Activated effector memory CD4-positive, alpha-beta T cell treated with anti-CD3 and anti-CD28 coated beads, Interleukin-2, amount 50 U/mL, for 16 hours (primary cell): ENCODE data around the gene CNTNAP5.

ENCODE experiments used
- DNase-seq: peaks from one replicate; pipeline ENCODE4 v3.0.0-alpha.2; 2020

The CNTNAP5 gene

DNA sequence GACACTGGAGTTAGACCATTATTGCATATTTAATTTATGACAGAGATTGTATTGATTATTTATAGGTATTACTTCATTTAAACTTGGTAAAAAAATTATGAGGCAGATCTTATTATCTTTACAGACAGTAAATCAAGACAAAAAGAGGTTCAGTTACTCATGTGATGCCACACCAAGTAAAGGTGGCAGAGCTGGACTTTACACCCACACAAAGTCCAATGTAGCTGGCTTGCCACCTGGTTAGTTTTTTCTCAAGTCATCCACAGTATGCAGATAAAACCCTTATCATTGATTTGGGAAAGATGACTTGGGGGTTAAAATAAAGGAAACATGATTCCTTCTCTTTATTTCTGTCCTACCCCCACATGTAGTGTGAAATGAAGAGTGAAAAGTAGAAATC is 137.2 kb downstream of the CNTNAP5 start:
- no peak for DNase-seq

DNA sequence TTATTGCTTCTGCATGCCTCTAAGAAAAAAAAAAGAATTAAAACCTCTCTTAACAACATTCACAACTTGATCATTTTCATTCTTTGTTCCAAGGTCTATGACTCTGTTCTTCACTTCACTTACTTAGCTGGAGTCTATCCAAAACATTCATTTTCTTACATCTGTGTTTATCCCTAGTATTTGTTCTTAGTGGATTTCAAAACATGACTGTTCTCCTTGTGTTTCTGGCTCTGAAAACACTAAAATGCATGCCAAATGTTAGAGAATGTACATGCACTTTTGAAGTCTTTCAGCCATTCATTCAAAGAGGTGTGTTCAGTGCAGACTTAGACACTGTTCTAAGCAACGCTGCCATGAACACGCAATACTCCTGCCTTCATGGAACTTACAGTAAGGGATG is 138.8 kb downstream of the CNTNAP5 start:
- no peak for DNase-seq

DNA sequence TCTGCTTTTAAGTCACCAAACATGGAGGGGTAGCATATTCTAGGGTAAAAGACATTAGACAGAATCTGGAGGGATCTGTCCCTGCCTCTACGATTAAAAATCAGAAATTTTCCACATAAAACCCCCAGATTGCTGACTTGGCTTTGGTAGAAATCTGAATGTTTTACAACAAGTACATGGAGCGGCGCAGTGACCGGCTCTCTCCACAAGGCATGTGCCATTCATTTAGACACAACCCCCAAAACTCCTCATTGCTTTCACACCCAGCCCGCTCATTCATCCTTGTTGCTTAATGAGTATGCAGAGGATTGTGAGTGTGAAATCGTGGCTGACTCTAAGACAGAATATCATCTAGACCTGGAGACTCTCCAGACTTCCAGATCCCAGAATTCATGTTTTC is 140.6 kb downstream of the CNTNAP5 start:
- no peak for DNase-seq

DNA sequence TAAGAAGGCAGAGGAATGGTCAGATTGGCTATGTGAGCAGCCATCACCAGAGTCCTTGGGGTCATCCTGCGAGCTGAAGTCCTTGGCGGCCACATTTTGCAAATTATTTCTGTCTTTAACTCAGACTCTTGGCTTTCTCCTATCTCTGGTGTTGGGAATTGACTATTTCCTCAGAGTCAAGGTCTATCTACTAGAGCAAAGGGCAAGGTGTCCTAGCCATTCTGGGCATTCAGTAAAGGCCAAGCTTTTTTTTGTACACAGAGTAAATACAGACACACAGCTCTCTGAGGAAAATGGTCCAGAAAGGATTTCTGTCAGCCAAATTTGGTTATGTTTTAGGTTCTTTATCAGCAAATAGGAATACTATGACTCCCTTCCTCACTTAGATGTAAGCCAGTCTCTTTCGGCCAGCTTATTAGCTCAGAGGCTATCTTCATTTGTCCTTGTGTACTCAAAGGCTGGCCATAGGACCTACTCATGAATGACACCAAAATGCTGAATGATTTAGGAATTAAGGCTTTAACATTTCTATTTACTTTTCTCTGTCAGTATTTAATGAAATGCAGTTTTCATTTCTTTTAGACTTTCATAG is 146.5 kb downstream of the CNTNAP5 start:
- DNase-seq = no peak

DNA sequence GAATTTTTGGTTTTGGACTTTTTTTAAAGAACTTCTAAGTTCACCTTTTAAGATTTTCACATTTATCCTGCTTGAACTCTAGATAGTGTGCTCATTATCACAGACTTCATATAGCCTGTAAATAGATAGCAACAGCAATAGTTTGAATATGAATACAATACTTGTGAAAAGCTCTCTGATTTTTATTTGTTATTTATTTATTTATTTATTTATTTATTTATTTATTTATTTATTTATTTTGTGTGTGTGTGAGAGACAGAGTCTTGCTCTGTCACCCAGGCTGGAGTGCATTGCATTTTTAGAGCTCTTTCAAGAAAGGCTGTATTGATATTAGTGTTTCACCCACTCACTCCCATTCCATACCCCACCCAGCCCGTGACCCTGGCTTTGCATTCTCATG is 153.6 kb downstream of the CNTNAP5 start:
- DNase-seq = no peak

DNA sequence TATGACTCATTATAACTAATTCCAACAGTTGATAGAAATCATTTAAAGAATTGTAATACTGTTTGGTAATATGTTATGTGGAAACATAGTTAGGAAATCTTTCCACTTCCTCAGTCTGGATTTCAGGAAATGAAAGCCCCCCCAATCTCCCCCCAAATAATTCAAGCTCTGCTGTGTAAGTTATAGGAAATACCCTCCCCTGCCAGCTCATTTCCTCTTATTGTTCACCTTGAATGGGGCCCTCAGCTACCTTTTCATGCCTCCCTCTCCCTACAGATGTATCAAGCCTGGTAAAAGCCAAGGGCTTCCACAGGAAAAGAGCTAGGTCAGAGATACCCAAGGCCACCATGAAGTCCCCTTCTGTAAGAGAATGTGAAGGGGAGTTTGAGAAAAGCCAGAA is 155.5 kb downstream of the CNTNAP5 start:
- DNase-seq = no peak

DNA sequence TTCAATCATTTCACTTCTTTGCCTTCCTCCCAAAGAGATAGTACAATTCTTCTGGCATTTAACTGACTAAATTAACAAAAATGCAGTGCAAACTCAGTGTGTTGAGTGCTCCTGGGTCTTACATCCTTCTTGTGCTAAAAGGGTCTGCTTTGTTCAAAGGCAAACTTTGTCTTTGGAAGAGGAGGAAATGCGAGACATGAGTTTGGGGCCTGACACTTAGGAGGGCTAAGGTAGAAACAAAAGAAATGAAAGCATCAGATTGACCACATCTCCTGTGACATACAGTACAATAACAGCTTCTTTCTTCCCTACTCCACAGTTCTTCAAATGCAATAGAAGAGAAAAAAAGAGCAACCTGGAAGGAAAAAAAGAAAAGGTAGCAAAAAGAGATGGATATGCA is 161.7 kb downstream of the CNTNAP5 start:
- DNase-seq = no peak

DNA sequence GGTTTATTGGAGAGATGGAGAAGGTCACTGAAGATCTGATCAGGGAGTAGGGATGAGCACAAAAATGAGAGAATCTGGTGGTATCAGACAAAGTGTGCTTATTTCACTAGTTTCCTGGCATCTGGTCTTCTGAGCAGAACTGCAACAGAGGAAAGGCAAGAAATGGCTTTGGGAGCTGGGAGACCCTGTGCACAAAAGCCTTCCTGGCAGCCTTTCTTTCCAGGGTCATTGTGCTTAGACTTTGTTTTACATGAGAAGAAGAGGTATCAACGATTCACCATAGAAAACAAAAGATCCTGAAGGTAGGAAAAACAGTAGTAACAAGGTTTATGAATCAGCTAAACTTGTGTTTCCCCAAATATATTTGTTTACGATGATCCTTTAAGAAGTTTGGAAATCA is 162.9 kb downstream of the CNTNAP5 start:
- no peak for DNase-seq

DNA sequence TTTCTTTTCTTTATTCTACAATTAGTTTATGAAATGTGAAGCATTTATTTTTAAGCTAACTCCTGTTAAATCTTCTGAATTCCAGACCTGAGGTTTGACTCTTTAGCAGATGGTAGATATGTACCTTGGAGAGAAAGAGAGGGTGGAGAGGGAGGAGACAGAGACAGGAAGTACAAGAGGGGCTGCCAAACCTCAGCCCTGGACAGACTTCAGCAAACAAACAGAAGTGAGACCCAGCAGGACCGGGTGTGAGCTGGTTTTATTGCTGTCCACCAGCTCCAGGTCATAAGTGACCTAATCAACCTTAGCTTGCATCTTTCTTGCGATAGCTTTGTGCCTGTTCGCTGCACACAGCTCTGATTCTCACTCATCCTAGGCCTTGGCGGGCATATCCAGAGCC is 168.6 kb downstream of the CNTNAP5 start:
- no peak for DNase-seq

DNA sequence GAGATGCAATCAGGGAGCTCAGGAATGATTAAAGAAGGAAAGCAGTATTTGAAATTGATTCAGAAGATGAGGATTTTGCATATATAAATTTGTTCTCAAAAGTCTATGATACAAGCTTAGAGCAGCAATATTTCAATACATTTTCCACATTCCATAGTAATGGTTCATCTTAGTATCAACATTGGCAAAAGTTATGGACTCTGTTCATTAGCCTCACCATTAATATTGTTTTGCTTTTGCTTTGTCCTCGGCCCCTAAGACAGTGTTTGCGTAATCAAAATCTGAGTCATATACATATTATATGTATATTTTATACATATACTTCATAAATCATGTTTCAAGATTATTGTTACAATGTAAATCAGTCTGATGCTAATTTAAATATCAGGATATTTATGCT is 176.6 kb downstream of the CNTNAP5 start:
- no peak for DNase-seq

DNA sequence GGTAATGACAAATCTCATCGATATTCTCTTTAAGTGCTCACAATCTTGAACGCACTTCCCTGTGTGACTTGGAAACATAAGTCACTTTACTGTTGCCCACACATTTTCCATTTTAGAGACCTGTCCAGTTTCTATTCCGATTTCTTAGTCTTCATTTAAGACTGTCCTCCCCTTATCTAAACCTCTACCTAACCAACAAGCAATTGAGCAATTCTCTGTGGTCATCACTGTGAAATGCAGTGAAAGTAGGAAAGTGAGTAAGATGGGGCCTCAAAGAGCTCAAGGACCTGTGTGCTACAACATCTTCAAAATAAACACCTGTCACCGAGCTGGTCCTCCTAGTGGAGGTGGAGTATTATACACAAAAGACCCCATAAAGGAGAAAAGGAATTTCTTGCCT is 184.4 kb downstream of the CNTNAP5 start:
- DNase-seq = no peak

DNA sequence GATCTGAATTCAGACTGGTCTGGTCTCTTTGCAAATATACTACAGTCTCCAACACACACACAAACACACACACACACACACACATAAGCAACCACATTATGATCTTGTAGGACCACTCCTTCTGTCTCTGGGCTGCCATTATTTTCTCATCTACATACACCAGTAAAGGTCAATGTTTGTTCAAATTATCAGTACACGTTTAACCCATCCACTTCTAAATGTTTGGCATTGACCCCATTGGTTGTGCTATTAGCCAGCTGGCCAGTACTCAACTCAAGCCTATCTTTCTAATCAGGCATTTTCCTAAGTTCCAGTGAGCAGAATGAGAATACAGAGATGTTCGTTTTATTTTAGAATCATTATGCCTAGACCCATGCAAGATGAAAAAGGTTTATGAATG is 186.4 kb downstream of the CNTNAP5 start:
- DNase-seq = no peak

DNA sequence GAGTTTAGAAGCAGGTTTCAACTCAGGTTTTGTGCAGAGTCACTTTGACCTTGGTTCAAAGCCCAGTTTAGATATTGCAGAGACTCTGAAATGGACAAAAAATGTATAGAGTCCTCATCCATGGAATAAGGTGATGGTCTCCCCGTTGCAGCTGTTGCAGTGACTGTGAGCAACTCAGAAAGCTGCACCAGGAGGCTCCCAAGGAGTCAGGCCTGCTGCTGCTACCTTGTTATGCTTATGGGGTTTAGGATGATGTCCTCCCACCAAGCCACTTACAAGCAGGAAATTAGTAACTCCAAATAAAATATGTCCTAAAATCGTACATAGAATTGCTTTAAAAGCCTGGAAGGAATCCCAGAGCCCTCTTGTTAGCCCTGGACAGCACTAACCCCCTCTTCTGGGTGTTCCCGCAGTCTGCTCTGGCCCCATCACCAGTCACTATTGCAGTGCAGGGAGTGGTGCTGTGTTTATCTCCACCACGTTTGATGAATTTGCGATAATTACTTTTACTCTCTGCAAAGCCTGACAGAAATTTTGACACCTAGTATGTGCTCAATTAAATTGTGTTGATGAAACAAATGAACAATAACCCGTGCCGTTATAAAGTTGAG is 189.0 kb downstream of the CNTNAP5 start:
- DNase-seq = no peak

DNA sequence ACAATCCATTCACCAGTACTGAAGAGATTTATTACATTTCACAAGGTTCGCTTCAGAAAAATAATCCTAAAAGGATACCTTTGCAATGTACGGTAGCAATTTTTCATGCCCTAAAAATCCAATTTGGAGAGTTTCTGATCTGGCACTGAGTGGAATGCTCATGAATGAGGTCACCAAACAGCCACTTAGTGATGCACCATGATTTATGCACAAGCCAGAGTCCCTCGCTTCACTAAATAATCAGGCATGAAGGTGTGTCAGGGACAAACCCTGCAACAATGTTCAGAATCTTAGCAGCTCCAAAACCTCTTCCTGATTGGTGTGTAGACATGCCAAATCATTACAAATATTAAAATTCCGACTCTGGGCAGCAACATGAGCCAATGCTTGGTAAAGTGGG is 221.1 kb downstream of the CNTNAP5 start:
- DNase-seq = no peak

DNA sequence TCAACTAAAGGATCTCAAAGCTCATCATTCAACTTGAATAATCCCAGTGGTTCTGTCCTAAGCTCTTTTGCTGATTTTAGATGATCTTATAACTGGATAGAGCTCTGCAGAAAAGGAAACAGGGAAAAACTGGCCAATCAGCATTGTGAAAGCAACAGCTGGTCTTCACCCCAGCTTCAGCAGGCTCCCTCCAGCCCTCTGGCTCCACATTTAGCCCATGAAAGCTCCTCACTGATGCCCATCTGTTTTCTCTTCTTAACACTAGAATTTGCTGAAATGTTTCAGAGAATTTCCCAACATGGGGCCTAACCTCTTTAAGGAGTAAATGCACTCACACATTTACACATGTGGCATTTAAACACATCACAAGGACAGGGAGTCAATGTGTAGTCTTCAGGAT is 223.3 kb downstream of the CNTNAP5 start:
- no peak for DNase-seq

DNA sequence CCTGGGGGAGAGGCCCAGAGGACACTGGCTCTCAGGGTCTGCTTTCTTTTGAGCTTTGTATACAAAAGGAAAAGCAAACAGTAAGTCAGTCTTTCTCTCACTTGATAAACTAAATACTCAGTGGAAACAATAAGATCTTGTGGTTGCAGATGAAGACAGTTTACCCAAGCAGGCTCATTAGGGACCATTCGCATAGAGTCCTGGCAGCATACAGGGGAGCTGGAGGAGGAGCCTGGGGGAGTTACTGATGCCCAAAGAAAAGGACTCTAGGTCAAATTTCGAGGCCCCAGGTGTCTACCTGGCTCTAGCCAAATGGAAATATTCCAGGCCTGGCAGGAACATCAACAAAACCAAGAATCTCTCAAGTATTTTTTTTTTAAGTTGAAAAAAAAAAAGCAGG is 225.3 kb downstream of the CNTNAP5 start:
- DNase-seq = no peak

DNA sequence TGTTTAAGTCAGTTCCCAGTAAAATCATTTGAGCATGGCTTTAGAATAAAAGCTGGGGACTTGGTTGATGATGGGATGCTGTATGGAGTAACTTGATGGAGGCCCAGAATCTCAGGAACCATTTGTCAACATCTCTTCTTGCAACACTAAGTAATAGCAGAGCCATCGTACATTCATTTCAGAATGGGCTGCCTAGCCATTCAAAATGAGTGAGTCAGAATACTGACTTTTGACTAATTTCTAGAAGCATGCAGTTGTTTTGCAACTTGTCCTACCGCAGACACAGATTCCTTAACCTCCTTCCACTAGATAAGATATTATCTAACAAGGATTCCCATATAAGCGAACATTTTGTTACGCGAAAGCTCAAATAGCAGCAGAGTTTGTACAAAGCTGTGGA is 229.5 kb downstream of the CNTNAP5 start:
- no peak for DNase-seq

DNA sequence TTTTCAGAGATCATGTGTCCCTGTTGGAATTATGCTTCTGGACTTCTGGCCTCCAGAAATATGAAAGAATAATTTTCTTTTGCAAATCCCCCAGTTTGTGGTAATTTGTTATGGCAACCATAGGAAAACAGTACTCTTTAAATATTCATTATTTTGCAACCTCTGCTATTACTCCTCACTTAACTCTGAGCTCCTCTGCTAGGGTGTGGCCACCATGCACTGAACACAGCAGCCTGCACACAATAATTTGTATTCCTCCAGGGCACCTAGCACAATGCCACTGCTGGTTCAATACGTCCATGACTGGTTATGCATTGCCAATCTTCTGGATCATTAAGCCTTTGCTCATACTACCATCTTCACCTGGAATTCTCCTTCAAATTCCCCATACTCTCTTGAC is 232.0 kb downstream of the CNTNAP5 start:
- no peak for DNase-seq

DNA sequence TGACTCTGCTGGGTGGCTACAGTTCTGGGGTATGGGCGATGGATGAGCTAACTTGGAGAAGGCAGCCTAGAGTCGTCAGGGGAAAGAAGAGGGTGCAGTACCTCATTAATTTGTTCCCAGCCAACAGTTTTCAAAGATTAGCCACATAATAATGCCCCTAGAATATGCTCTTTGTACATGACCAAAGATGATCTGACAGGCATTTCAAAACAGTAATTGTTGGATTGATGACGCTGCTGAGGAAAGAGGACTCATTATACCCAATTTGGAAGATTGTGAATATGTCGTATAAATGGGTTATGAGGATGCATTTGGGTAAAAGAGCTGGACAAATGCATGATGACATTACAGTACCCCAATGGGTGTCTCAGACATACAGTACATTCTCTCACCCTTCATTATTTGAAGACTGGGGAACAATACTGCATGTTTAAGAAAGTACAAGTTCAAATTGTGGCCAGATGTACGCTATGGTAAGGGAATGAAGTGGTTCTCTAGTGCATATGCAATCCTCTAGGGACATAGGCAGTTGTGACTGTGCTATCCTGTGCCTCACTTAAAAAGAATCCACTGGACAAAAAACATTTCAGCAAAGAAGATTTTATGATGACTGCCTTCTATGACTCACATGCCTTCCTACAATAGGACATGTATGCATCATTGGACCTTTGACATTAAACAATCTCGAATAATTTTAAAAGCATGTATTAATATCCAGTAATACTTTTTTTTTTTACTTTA is 233.2 kb downstream of the CNTNAP5 start:
- DNase-seq = no peak

DNA sequence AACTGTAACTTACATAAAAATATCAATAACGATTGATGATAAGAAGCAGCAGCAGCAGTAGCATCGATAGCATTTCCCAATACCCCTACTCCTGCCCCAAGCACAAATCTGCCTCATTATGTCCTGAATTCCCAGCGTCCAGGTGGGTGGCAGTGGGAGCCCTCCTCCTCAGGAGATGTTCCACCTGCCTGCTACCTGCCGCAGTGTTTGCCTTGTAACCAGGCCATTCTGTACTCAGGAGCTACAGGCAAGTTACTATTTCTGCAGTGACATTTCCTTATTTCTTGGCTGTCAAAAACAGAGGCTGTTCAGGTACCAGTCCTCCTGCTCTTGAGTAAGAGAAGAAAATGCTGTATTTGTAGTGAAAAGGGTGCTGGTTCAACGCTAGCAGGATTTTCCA is 236.4 kb downstream of the CNTNAP5 start:
- DNase-seq = no peak

DNA sequence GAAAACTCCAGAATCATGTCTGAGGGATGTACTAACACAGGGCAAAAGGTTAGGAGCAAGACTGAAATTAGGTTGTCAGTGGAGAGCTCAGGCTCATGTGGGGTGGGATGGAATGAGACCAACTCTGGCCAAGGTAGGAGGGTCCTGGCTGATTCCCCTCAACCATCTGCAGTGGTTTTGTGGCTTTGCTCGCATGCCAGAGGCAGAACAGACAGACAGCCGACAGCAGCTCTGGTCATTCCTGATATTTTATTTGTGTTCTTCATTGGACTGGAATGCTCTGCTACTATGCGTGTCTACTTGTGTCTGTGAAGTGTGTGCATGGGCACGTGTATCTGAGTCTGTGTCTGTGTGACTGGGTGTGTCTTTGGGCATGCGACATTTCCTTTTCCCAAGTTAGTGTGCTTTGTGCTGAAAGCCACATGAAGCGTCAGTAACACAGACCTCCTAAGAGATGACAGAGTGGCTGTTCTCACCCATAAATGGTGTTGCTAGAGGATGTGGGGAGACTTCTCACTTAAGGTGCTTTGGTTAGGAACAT is 239.5 kb downstream of the CNTNAP5 start:
- DNase-seq = no peak

DNA sequence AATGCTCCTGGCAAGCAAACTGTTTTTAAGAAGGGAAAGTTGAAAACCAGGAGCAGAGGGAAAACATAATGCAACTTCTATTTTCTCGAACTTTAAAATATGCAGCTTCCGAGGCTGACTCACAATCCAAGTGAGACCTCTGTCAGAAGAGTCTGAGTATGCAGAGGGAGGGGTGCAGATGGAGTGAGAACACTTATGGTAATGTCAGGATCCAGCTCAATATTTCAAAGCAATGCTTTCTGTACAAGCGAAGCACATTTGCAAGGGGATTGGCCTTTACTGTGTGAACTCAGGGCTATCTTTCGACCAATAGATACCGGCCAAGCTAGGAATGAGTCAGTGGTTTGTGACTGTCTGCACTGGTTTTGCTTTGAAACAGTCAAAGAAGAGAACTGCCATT is 242.7 kb downstream of the CNTNAP5 start:
- no peak for DNase-seq

DNA sequence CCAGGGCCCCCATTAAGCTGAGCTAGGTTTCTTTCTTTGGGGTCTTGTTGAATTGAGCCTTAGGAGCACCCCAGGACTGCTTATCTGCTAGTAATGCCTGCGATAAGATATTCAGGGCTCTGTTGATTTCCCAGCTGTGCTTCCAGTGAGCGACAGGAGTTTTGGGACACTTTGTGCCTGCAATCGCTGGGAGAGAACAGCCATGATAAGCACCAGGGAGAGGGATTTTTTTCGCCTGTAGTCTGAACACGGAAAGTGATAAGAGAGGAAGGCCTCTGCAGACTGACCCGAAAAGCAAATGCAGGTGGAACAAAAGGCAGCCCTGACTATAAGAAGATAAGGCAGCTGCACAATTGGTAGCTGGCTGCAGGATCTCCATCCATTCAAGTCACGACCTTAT is 244.3 kb downstream of the CNTNAP5 start:
- DNase-seq = no peak

DNA sequence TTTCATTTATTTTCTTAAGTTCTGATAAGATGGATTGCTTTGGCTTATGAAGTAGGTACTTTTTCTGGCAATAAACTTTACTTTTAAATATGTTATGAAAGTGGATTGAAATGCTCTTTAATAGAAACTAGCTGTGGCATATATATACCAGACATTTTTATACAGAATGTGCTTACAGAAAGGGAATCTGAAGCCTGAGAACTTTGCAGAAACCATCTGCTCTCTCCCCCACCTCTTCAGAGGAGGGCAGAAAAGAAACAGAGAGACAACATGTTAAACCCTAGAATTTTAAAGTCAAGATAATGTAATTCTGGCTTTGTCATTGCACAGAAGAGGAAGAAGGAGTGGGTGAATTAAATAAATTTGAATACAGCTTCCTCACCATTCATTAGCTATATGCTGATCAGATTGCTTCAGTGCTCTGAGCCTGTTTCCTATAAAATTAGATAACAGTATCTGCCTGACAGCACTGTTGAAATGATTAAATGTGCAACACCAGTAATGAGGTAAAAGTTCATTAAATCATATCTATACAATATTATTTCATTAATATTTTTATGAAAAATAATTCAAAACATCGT is 247.3 kb downstream of the CNTNAP5 start:
- no peak for DNase-seq
